Peyer's patch (tissue), 4 donors: ENCODE results near the gene MOB4. TPM values are rescaled to one million over a fixed set of nuclear protein-coding genes. Genes with fewer than 3 reads are reported as not detected.
"Not testable (repeated sequence)": the region's sequence is repeated elsewhere in the genome, so short reads cannot be mapped to it uniquely, and the experiment has no call there.

Source experiments
- DNase-seq, 3 donors: peaks; one replicate each; pipeline ENCODE4 v3.0.0-alpha.2; 2017 to 2019
- H3K27ac ChIP-seq, 4 donors: fragments of 200-600 bp; sonication (generic); one replicate each; pipeline ENCODE4 v1.5.1; 2016 to 2019
- H3K27me3 ChIP-seq, 2 donors: fragments of 200-600 bp; sonication (generic); one replicate each; pipeline ENCODE4 v1.5.1; 2019
- H3K36me3 ChIP-seq, 3 donors: fragments of 200-600 bp; sonication (generic); one replicate each; pipeline ENCODE4 v1.5.1; 2016 to 2019
- H3K4me1 ChIP-seq, 4 donors: fragments of 200-600 bp; sonication (generic); one replicate each; pipeline ENCODE4 v1.5.1; 2016 to 2019
- H3K4me3 ChIP-seq, 4 donors: fragments of 200-600 bp; sonication (generic); 1 replicate in 3 of 4; 2 replicates in 1 of 4; pipeline ENCODE4 v1.5.1; 2016 to 2019; ENCODE audit warnings: mild to moderate bottlenecking in 1 of 4
- H3K9me3 ChIP-seq, 4 donors: fragments of 200-600 bp; sonication (generic); one replicate each; pipeline ENCODE4 v1.5.1; 2016 to 2019; ENCODE audit warnings: mild to moderate bottlenecking in 1 of 4
- POLR2A ChIP-seq, 2 donors: fragments of 450-650 bp; IDR thresholded peaks; one replicate each; pipeline ENCODE4 v1.5.1; 2017; ENCODE audit warnings: antibody characterized with exemption in 2 of 2, mild to moderate bottlenecking in 2 of 2, moderate library complexity in 2 of 2
- total RNA-seq, 4 donors: library from RNA; depleted of rRNA; stranded (reverse); fragments of >200 nt; gene quantifications; one replicate each; pipeline ENCODE4 v1.1.0, GENCODE V29; 2016
- TF ChIP-seq, protein P1 (sequence below), 6 experiments: fragments of 450-650 bp in 4 of 6; fragments of 200-600 bp in 2 of 6; sonication (generic) in 1 of 6; IDR thresholded peaks; one replicate each; pipeline ENCODE4 v1.5.1; 2017 to 2019; ENCODE audit warnings: antibody characterized with exemption in 6 of 6, mild to moderate bottlenecking in 3 of 6, moderate library complexity in 1 of 6

Gene MOB4
- total RNA-seq, result 10 to 100 TPM; 11.0 to 36.3 (median 20.5) TPM

DNA sequence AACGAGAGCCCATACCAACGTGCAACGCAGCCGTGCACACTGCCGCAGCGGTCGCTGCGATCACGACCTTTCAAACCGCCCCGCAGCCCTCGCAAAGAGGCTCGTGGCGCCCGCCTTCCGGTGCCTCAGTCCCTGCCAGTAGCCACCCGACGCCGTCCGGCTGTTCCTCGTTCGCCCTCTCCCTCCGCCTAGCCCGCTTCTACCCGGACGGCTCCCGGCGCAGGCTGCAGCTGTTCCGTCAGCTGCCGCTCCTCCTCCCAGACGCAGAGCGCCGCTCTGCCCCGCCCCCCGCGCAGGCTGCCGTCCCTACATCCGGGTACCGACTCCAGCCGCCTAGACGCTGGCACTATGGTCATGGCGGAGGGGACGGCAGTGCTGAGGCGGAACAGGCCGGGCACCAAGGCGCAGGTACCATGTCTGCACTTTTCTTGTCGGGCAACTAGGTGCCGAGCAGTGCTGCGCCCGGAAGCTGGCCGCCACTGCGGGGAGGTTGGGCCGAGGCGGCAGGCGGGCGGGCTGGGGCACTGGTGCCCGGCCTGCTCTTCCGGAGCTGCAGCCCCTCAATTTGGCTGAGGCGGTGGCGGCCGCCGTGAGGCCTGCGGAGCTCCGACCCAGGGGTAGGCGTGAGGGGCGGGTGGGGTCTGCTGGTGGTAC, at the start of gene MOB4:
Gene MOB4 (plus strand): TSS at position 328 of the 654 bp plus-strand sequence. CDS start 21 bp downstream, at position 349.
- Histone ChIP-seq H3K4me1 (peaks cover 0 to 7% (median 5%) of the 10 kb centered on the region in 4 donors), H3K27me3 (no peaks in the 10 kb centered on the region), H3K9me3 (no peaks in the 10 kb centered on the region), H3K36me3 (no peaks in the 10 kb centered on the region), H3K4me3 (peak within 1 kb of the TSS; percentile 66 to 92 (median 88)), H3K27ac (peak within 1 kb of the TSS; percentile 91 to 97 (median 93))
- DNase-seq, result peak; percentile 93 to 98 (median 98)
- TF ChIP-seq, protein P1, sequence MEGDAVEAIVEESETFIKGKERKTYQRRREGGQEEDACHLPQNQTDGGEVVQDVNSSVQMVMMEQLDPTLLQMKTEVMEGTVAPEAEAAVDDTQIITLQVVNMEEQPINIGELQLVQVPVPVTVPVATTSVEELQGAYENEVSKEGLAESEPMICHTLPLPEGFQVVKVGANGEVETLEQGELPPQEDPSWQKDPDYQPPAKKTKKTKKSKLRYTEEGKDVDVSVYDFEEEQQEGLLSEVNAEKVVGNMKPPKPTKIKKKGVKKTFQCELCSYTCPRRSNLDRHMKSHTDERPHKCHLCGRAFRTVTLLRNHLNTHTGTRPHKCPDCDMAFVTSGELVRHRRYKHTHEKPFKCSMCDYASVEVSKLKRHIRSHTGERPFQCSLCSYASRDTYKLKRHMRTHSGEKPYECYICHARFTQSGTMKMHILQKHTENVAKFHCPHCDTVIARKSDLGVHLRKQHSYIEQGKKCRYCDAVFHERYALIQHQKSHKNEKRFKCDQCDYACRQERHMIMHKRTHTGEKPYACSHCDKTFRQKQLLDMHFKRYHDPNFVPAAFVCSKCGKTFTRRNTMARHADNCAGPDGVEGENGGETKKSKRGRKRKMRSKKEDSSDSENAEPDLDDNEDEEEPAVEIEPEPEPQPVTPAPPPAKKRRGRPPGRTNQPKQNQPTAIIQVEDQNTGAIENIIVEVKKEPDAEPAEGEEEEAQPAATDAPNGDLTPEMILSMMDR (IDR thresholded peaks at IDR 0.05), result peak in 2 of 6 experiments; percentile 9 to 21
- TF ChIP-seq POLR2A (IDR thresholded peaks at IDR 0.05), result peak; percentile 85 to 96

DNA sequence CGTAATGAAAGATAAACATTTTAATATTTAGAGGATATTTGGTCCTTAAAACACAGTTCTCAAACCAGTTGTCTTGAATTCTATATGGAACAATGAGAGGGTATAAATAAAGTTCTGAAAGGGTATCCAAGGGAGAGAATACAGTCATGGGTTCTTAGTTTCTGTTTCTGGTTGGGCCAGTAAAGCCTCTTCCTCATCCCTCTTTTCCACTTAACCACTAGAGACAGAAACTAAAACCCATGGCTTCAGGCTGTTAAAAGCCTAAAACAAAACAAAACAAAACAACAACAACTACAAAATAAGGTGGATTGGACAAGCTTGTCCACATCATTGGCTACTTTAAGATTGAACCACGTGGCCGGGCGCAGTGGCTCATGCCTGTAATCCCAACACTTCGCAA, 43.7 kb upstream of the MOB4 start:
- TF ChIP-seq, protein P1 (IDR thresholded peaks at IDR 0.05), result no peak
- TF ChIP-seq POLR2A (IDR thresholded peaks at IDR 0.05), result no peak
- no peaks in the 10 kb centered on the region for H3K4me1 ChIP-seq
- no peak for DNase-seq
- no peaks in the 10 kb centered on the region for H3K27me3 ChIP-seq
- H3K4me3 ChIP-seq, result no peak overlapping the region
- no peak overlapping the region for H3K27ac ChIP-seq
- H3K9me3 ChIP-seq, result no peaks in the 10 kb centered on the region
- H3K36me3 ChIP-seq, result peaks cover 0 to 95% (median 0%) of the 10 kb centered on the region in 3 donors

DNA sequence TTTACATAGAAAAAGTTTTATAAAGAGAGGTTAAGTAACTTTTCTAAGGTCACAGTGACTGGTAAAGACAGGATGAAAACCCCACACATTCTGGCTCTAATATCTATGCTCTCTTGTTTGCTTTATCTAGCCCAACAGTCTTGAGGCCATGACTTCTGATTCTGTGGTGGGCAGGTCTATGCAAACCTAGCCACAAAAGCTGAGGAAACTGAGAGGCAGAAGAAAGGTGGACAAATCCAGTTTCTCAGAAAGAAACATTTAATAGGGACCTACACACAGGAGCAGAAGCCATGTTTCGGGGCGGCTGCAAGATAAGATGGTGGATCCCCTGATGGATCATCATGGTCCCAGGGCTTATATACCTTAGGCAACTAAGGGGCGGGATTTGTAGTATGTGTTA, 38.1 kb upstream of the MOB4 start:
- DNase-seq, result no peak
- TF ChIP-seq, protein P1 (IDR thresholded peaks at IDR 0.05), result no peak
- no peak for TF ChIP-seq POLR2A (IDR thresholded peaks at IDR 0.05)
- H3K4me1 ChIP-seq, result no peaks in the 10 kb centered on the region
- peaks cover 0 to 68% (median 0%) of the 10 kb centered on the region in 3 donors for H3K36me3 ChIP-seq
- H3K9me3 ChIP-seq, result peaks cover 0 to 9% (median 2%) of the 10 kb centered on the region in 4 donors
- no peak overlapping the region for H3K27ac ChIP-seq
- no peak overlapping the region for H3K4me3 ChIP-seq
- H3K27me3 ChIP-seq, result no peaks in the 10 kb centered on the region

DNA sequence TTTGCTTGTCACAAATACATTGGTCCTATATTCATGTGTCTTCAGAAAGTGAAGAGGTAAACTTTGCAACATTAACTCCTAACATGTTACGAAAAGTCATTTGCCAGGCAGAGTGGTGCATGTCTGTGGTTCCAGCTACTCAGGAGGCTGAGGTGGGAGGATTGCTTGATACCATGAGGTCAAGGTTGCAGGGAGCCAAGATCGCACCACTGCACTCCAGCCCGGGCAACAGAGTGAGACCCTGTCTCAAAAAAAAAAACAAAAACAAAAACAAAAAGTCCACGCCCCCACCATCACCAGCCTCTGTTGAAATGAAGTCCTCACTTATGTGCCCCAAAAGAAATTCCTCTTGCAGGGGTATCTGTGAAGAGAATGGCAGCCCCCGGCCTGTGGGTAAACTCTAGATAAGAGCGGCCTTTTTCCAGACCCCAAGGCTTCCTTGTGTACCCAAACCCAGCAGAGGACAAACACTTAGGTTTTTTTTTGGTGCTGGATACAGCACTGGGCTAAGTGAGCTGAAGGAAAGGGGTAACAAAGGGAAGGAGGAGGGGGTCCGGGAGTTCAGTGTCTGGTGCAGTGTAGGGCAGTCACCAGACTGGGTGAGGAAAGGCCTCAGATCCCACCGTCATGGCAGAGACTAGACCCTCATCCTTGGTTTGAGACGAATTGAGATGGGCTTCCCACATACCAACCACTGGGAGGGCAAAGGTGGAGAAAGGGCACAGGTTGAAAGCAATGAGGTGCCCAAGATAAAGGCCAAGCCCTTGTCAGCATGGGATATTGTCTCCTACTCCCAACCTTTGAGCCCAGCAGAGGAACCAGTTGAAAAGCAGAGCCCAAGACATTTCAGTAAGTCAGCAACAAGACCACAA, 35.5 kb upstream of the MOB4 start:
- no peaks in the 10 kb centered on the region for H3K4me1 ChIP-seq
- DNase-seq, result no peak
- H3K27ac ChIP-seq, result no peak overlapping the region
- H3K4me3 ChIP-seq, result no peak overlapping the region
- no peaks in the 10 kb centered on the region for H3K27me3 ChIP-seq
- H3K9me3 ChIP-seq, result peaks cover 0 to 20% (median 4%) of the 10 kb centered on the region in 4 donors
- peaks cover 0 to 63% (median 0%) of the 10 kb centered on the region in 3 donors for H3K36me3 ChIP-seq
- no peak for TF ChIP-seq POLR2A (IDR thresholded peaks at IDR 0.05)
- TF ChIP-seq, protein P1 (IDR thresholded peaks at IDR 0.05), result no peak

DNA sequence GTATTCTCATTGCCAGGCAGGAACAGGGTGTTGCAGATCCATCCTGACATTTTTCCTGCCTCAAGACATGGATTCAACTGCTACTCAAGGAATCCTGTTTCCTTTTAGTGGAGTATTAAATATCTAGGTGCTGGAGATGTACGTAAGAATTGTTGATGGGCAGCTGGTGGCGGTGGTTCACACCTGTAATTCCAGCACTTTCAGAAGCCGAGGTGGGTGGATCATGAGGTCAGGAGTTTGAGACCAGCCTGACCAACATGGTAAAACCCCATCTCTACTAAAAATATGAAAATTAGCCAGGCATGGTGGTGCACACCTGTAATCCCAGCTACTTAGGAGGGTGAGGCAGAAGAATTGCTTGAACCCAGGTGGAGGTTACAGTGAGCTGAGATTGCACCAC, 31.6 kb upstream of the MOB4 start:
- not testable (repeated sequence) for DNase-seq, H3K4me3 ChIP-seq, H3K4me1 ChIP-seq, H3K27me3 ChIP-seq, H3K27ac ChIP-seq
- Histone ChIP-seq H3K36me3 (peaks cover 0 to 62% (median 0%) of the 10 kb centered on the region in 3 donors), H3K9me3 (peaks cover 0 to 20% (median 4%) of the 10 kb centered on the region in 4 donors)

DNA sequence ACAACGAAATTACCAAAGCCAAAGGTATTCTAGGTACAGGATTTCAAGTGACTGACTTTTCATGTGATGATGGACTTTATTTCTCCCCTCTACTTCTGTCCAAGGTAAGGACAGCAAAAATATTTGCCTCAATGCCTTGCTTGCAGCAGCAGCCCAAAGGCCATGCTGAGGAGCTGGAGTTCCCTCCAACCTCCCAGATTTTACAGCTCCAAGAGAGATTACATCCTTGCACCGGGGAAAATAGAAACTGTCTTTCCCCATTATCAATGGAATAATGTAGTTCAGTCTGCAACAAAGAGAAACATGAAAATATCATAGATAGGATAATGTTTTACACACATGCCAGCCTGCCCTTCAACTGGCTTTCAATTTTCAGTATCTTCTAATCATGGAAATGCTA, 29.7 kb upstream of the MOB4 start:
- peaks cover 0 to 20% (median 4%) of the 10 kb centered on the region in 4 donors for H3K9me3 ChIP-seq
- no peaks in the 10 kb centered on the region for H3K4me1 ChIP-seq
- H3K27me3 ChIP-seq, result no peaks in the 10 kb centered on the region
- no peak for DNase-seq
- no peak overlapping the region for H3K27ac ChIP-seq
- H3K36me3 ChIP-seq, result peaks cover 0 to 81% (median 0%) of the 10 kb centered on the region in 3 donors
- H3K4me3 ChIP-seq, result no peak overlapping the region
- TF ChIP-seq, protein P1 (IDR thresholded peaks at IDR 0.05), result no peak
- no peak for TF ChIP-seq POLR2A (IDR thresholded peaks at IDR 0.05)
